ENCODE data around the gene UBE2O. TPM values are rescaled to one million over a fixed set of nuclear protein-coding genes. Genes with fewer than 3 reads are reported as not detected.

The UBE2O gene
- total and polyA plus RNA-seq, 10 donors = 7.2 to 55.9 (median 30.4) TPM

DNA sequence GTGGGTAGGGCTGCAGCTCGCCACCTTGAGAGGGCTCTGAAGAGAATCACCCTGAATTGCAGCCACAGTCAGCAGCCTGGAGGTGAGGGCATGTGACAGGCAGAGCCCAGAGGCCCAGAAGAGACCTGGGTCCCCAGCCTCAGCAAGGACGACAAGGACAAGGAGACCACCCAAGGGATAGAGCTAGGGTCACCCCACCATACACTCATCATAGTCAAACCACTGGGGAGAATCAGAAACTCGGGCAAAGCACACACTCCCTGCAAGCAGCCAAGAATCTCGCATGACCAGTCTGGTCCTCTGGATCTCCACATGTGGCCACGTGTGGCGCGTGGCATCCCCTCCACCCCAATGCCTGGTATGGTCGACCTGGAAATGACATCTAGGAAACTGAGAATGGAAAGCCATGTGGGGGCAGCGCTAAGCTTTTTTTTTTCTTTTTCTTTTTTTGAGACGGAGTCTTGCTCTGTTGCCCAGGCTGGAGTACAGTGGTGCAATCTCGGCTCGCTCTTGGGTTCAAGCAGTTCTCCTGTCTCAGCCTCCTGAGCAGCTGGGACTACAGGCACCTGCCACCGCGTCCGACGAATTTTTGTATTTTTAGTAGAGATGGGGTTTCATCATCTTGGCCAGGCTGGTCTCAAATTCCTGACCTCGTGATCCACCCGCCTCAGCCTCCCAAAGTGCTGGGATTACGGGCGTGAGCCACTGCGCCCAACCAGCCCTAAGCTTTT lies 73.1 kb downstream of the UBE2O start:
- Histone ChIP-seq H3K4me3 (no peak overlapping the region), H3K36me3 (no peaks in the 10 kb centered on the region), H3K4me1 (peaks cover 8 to 48% (median 27%) of the 10 kb centered on the region in 6 donors), H3K27me3 (replicated peaks in 1 of 7) (peaks cover 0 to 26% (median 14%) of the 10 kb centered on the region in 7 donors), H3K27ac (no peak overlapping the region), H3K9me3 (no peaks in the 10 kb centered on the region)
- no peak for DNase-seq
- TF ChIP-seq CTCF (IDR thresholded peaks at IDR 0.05 in 8 of 11, conservative IDR thresholded peaks at IDR 0.05 in 3 of 11) (no peak), POLR2A (IDR thresholded peaks at IDR 0.05) (no peak), POLR2AphosphoS5 (IDR thresholded peaks at IDR 0.05) (no peak)
- WGBS, 5 donors = 92 to 98% (median 93%) methylated on average over 20 to 21 of the region's 21 CpGs
- intact Hi-C loops (cut with DNase I; ENCODE audit: low total_unique reads) = no loop called here

- peaks cover 0 to 22% (median 12%) of the 10 kb centered on the region in 7 donors for H3K27me3 ChIP-seq (replicated peaks in 1 of 7)
- TF ChIP-seq POLR2AphosphoS5 (IDR thresholded peaks at IDR 0.05) (no peak), CTCF (IDR thresholded peaks at IDR 0.05 in 8 of 11, conservative IDR thresholded peaks at IDR 0.05 in 3 of 11) (no peak), POLR2A (IDR thresholded peaks at IDR 0.05) (no peak)
- H3K4me3 ChIP-seq = no peak overlapping the region
- no peaks in the 10 kb centered on the region for H3K36me3 ChIP-seq
- no peaks in the 10 kb centered on the region for H3K9me3 ChIP-seq
- intact Hi-C loops (cut with DNase I; ENCODE audit: low total_unique reads) = no loop called here
- DNase-seq = no peak
- H3K27ac ChIP-seq = no peak overlapping the region
- 88 to 97% (median 95%) methylated on average over 11 of the region's 11 CpGs for WGBS, 5 donors
- peaks cover 8 to 44% (median 24%) of the 10 kb centered on the region in 6 donors for H3K4me1 ChIP-seq
Observed at GRCh38 chr17:76379275-76379641, 73.7 kb downstream of the UBE2O start.

GRCh38 chr17:76378548-76379274 lies 74.2 kb downstream of the UBE2O start:
- Histone ChIP-seq H3K27ac (no peak overlapping the region), H3K36me3 (no peaks in the 10 kb centered on the region), H3K4me3 (no peak overlapping the region), H3K4me1 (peaks cover 8 to 40% (median 19%) of the 10 kb centered on the region in 6 donors), H3K27me3 (replicated peaks in 1 of 7) (peaks cover 0 to 18% (median 12%) of the 10 kb centered on the region in 7 donors), H3K9me3 (no peaks in the 10 kb centered on the region)
- TF ChIP-seq CTCF (IDR thresholded peaks at IDR 0.05 in 8 of 11, conservative IDR thresholded peaks at IDR 0.05 in 3 of 11) (no peak), POLR2AphosphoS5 (IDR thresholded peaks at IDR 0.05) (no peak), POLR2A (IDR thresholded peaks at IDR 0.05) (no peak)
- 69 to 74% (median 72%) methylated on average over 5 of the region's 5 CpGs for whole genome bisulfite sequencing, 5 donors
- intact Hi-C loops (cut with DNase I; ENCODE audit: low total_unique reads) = no loop called here
- no peak for DNase-seq

Measured in spleen (tissue), 11 donors.